ENCODE measurements around the gene QSOX2. TPM values are rescaled to one million over a fixed set of nuclear protein-coding genes. Genes with fewer than 3 reads are reported as not detected.

Gene QSOX2
- polyA plus RNA-seq, 4 donors = 1.4 to 11.0 (median 4.3) TPM

DNA sequence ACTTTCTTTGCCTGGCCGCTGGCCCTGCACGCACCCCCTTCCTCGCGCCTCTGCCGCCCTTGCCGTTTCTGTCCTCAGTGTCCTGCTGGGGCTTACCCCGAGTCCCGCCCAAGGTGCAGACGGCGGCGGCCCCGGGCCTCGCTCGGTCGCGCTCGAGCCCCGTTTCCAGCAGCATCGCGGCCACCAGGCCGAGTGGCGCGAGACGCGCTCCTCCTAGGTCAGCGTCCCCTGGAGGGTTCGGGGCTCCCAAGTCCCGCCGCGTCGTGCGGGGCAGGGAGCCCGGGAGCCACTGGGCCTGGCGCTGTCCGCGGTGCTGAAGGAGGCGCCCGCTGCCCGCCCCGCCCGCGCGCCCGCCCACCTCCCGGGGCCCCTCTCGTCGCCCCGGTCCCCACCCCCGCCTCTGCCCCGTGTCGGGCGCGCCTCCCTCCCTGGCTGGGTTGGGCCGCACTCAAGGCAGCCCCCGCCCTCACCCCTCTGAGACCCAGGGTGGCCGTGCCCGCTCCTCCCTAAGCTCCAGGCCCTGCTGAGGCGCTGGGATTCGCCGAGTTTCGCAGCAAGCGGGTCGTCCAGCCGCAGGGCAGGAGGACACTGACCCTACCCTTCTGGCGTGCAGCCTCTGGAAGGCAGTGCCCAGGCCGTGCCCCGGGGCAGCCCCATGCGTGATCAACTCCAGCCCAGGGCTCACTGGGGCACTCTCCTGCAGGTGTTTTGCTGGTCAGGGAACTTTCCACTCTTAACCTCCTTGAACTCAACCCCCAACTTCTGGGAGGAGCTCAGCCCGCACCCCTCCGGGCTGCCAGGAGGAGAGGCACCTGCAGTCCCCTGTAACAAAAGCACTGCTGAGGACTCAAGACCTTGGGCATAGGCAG, 40.5 kb downstream of the QSOX2 start, which contains the start of gene LHX3:
LHX3 (minus strand) TSS at position 291 of the 869 bp plus-strand sequence; CDS start at position 175, 116 bp downstream.
- Histone ChIP-seq H3K9me3 (ENCODE audit: control insufficient read depth in 2 of 2, insufficient read depth in 1 of 2, low read depth in 1 of 2, low read length in 1 of 2) (no peaks in the 10 kb centered on the region), H3K27ac (ENCODE audit: low read depth in 1 of 3, low read length in 2 of 3) (no peak within 1 kb of the TSS), H3K27me3 (ENCODE audit: control insufficient read depth in 3 of 3, insufficient read depth in 3 of 3, low read length in 3 of 3) (peaks cover 25 to 45% (median 33%) of the 10 kb centered on the region in 3 donors), H3K36me3 (ENCODE audit: control insufficient read depth in 3 of 3, insufficient read depth in 2 of 3, low read depth in 1 of 3, low read length in 3 of 3) (peaks cover 3 to 31% (median 3%) of the 10 kb centered on the region in 3 donors), H3K4me1 (ENCODE audit: control insufficient read depth in 3 of 3, insufficient read depth in 2 of 3, low read depth in 1 of 3, low read length in 2 of 3) (no peaks in the 10 kb centered on the region), H3K4me3 (ENCODE audit: low read depth in 1 of 3, low read length in 3 of 3) (no peak within 1 kb of the TSS)
- DNase-seq = peak in 1 of 2 donors; percentile 61
- 9 to 20% (median 18%) methylated on average over 52 to 70 of the region's 70 CpGs for WGBS, 3 donors
- no peak for FAIRE-seq

DNA sequence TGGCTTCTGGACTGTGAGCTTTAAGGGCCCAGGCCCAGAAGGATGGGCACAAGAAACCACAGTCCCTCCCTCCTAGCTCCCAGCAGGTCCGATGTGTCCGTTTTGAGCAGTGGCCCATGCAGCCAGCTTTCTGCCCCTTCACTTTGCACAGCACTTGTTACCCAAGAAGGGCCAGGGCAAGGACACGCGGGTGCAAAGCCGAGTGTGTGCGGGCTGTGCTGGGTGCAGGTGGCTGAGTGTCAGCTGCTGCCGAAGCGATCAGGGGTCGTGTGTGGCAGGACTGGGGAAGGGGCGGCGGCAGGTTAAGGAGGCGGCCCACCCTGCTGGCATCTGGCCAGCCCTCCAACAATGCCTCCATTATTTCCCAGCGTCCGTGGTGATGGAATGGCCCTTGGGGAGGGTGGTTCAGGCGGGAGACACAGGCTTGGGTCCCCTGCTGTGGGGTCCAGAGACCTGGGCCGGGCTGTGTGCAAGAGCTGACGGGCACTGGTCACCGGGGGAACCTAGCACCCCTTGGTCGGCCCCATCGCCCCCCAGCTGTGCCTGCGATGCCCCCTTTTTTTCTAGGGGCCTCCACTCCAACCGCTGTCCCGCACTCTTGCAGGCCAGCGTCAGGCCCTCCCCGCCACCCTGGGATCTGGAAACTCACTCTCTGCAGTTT, 41.3 kb downstream of the QSOX2 start:
- DNase-seq = no peak
- Histone ChIP-seq H3K27ac (ENCODE audit: low read depth in 1 of 3, low read length in 2 of 3) (no peak overlapping the region), H3K4me1 (ENCODE audit: control insufficient read depth in 3 of 3, insufficient read depth in 2 of 3, low read depth in 1 of 3, low read length in 2 of 3) (no peaks in the 10 kb centered on the region), H3K4me3 (ENCODE audit: low read depth in 1 of 3, low read length in 3 of 3) (no peak overlapping the region), H3K9me3 (ENCODE audit: control insufficient read depth in 2 of 2, insufficient read depth in 1 of 2, low read depth in 1 of 2, low read length in 1 of 2) (no peaks in the 10 kb centered on the region), H3K36me3 (ENCODE audit: control insufficient read depth in 3 of 3, insufficient read depth in 2 of 3, low read depth in 1 of 3, low read length in 3 of 3) (peaks cover 3 to 23% (median 3%) of the 10 kb centered on the region in 3 donors), H3K27me3 (ENCODE audit: control insufficient read depth in 3 of 3, insufficient read depth in 3 of 3, low read length in 3 of 3) (peaks cover 31 to 53% (median 40%) of the 10 kb centered on the region in 3 donors)
- 53 to 56% (median 54%) methylated on average over 25 of the region's 25 CpGs for WGBS, 3 donors
- no peak for FAIRE-seq

DNA sequence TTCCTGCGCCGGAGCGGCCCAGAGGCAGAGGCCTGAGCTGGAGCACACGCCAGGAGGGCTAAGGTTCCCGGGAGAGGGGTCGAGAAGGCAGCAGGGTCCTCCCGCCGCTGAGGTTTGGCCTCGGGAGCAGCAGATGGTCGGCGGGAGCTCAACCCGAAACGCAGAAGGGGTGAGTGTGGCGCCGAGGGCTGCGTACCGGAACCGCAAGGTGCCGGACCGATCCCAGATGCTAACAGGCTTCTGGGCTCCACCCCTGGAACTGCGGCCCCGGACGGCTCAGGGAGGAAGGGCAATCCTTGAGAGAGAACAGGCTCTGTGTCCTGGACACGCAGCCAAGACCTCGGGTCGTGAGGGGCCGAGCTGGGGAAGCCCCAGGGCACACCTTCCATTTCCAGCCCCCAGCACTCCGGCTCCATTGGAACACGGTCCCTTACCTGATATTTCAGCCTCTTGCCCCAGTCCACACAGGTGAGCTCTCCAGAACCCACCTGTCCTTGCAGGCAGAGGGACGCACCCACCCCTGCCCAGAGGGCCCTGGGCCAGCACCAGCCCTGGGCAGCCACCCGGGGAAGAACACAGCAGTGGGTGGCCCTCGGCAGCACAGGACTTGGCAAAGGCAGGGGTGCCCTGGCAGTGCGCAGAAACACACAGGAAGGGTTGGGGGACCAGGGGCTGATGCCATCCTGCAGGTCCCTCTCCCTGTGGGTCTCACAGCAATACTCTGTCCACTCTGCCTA, 42.0 kb downstream of the QSOX2 start:
- Histone ChIP-seq H3K27me3 (ENCODE audit: control insufficient read depth in 3 of 3, insufficient read depth in 3 of 3, low read length in 3 of 3) (peaks cover 38 to 55% (median 42%) of the 10 kb centered on the region in 3 donors), H3K9me3 (ENCODE audit: control insufficient read depth in 2 of 2, insufficient read depth in 1 of 2, low read depth in 1 of 2, low read length in 1 of 2) (no peaks in the 10 kb centered on the region), H3K36me3 (ENCODE audit: control insufficient read depth in 3 of 3, insufficient read depth in 2 of 3, low read depth in 1 of 3, low read length in 3 of 3) (peaks cover 0 to 16% (median under 1%) of the 10 kb centered on the region in 3 donors), H3K4me1 (ENCODE audit: control insufficient read depth in 3 of 3, insufficient read depth in 2 of 3, low read depth in 1 of 3, low read length in 2 of 3) (no peaks in the 10 kb centered on the region), H3K4me3 (ENCODE audit: low read depth in 1 of 3, low read length in 3 of 3) (no peak overlapping the region), H3K27ac (ENCODE audit: low read depth in 1 of 3, low read length in 2 of 3) (no peak overlapping the region)
- no peak for DNase-seq
- FAIRE-seq = no peak
- WGBS, 3 donors = 22 to 27% (median 26%) methylated on average over 30 to 33 of the region's 33 CpGs

DNA sequence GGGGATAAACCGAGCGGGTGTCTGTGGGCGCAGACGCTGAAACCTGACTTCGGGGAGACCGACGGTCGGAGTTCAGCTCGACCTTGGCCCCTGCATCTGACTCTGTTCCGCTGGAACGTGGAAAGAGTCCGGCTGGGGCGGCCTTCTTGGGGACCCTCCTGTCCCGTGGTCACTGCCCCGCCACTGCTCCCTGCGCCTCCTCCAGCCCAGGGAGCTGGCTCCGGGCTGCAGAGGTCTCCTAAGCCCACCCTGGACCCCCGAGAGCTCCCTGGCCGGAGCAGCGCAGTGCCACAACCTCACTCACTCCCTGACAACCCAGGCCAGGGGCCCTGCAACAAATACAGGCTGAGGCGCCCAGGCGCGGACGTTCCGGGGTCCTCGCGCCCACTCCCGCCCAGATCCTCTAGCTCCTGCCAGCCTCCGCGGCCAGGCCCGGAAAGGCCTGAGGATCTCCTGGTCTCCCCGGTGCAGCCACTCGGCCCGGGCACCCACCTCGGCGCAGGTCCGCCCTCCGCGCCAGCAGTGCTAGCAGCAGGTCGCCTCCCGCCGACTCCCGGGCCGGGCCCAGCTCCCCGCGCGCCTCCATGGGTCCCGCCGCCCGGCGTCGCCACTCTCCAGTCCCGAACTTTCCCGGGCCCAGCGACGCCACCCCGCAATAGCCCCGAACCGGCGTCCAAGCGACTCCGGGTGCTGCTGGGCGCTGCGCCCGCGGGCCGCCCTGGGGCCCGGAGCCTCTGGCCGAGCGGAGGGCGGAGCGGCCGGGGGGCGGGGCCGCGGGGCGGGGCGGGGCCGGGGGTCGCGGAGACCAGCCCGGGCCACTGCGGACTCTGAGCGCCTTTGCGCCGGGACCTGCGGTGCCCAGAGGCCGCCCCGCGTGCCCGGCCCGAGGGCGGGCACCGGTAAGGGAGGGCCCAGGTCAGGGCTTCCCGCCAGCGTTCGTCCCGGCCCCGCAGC, 42.9 kb downstream of the QSOX2 start:
- FAIRE-seq (no peak), DNase-seq (no peak)
- Histone ChIP-seq H3K27me3 (ENCODE audit: control insufficient read depth in 3 of 3, insufficient read depth in 3 of 3, low read length in 3 of 3) (peaks cover 45 to 63% (median 50%) of the 10 kb centered on the region in 3 donors), H3K27ac (ENCODE audit: low read depth in 1 of 3, low read length in 2 of 3) (no peak overlapping the region), H3K4me1 (ENCODE audit: control insufficient read depth in 3 of 3, insufficient read depth in 2 of 3, low read depth in 1 of 3, low read length in 2 of 3) (no peaks in the 10 kb centered on the region), H3K4me3 (ENCODE audit: low read depth in 1 of 3, low read length in 3 of 3) (no peak overlapping the region), H3K36me3 (ENCODE audit: control insufficient read depth in 3 of 3, insufficient read depth in 2 of 3, low read depth in 1 of 3, low read length in 3 of 3) (peaks cover 0 to 12% (median 0%) of the 10 kb centered on the region in 3 donors), H3K9me3 (ENCODE audit: control insufficient read depth in 2 of 2, insufficient read depth in 1 of 2, low read depth in 1 of 2, low read length in 1 of 2) (no peaks in the 10 kb centered on the region)
- 13 to 30% (median 22%) methylated on average over 59 to 99 of the region's 99 CpGs for WGBS, 3 donors

DNA sequence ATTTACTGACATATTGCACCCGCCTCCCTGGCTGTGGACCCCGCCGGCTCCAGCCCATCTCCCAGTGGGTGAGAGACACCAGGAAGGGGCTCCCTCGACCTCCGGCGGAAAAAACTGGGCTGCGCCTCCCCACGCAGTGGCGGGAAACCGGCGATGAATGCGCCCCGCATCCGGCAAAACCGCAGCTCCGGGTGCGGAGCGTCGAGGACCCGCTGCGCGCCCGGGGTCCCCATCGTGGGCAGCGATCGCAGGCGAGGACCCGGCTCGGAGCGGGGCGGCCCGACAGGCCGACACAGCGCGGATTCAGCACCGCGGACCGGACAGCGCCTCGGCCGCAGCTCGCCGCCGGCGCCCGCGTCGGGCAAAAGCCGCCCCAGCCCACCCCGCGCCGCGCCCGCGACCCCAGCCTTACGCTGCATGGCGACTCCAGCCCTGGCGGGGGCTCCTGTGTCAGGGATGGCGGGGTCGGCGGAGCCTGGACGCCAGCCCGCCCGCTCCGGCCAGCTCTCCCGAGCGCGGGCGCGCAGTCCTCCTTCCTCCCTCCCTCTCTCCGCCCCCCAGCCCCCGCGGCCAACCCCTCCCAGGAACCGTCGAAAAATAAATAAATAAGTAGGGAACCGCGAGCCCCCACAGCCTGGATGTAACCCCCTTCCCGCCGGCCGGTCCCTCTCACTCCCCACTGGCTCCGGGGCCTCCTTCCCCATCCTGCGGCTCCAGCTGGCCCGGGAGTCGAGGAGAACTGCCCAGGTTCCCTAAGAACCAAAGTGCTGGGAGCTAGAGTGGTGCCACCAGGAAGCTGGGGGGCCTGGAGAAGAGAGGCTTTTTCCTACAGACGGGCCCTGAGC, 43.8 kb downstream of the QSOX2 start:
- DNase-seq = peak in 1 of 2 donors; percentile 59
- FAIRE-seq = no peak
- H3K4me1 ChIP-seq (ENCODE audit: control insufficient read depth in 3 of 3, insufficient read depth in 2 of 3, low read depth in 1 of 3, low read length in 2 of 3) = no peaks in the 10 kb centered on the region
- H3K36me3 ChIP-seq (ENCODE audit: control insufficient read depth in 3 of 3, insufficient read depth in 2 of 3, low read depth in 1 of 3, low read length in 3 of 3) = peaks cover 0 to 8% (median 0%) of the 10 kb centered on the region in 3 donors
- no peak overlapping the region for H3K4me3 ChIP-seq (ENCODE audit: low read depth in 1 of 3, low read length in 3 of 3)
- H3K9me3 ChIP-seq (ENCODE audit: control insufficient read depth in 2 of 2, insufficient read depth in 1 of 2, low read depth in 1 of 2, low read length in 1 of 2) = no peaks in the 10 kb centered on the region
- peaks cover 52 to 72% (median 57%) of the 10 kb centered on the region in 3 donors for H3K27me3 ChIP-seq (ENCODE audit: control insufficient read depth in 3 of 3, insufficient read depth in 3 of 3, low read length in 3 of 3)
- H3K27ac ChIP-seq (ENCODE audit: low read depth in 1 of 3, low read length in 2 of 3) = no peak overlapping the region
- WGBS, 3 donors = 9 to 24% (median 18%) methylated on average over 43 to 85 of the region's 85 CpGs

DNA sequence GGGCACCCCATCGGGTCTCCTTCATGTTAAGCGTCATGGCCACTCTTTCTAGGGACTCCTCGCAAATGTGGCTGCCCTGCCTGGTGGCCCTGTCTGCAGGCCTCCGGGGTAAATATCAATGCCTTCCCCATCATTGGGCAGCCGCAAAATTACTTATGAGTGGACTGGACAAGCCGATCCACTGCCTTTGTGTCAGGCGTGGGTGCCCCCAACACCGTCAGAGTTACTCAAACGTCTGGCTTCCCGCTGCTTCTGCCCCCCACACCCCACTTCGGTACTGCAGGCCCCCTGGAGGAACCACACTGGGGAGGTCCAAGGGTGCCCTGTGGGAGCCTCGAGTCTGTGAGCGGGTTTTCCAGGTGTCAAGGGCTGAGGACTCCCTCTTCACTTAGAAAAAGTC, 44.4 kb downstream of the QSOX2 start:
- FAIRE-seq (no peak), DNase-seq (no peak)
- WGBS, 3 donors = 59 to 60% (median 60%) methylated on average over 13 of the region's 13 CpGs
- no peak overlapping the region for H3K4me3 ChIP-seq (ENCODE audit: low read depth in 1 of 3, low read length in 3 of 3)
- H3K27ac ChIP-seq (ENCODE audit: low read depth in 1 of 3, low read length in 2 of 3) = no peak overlapping the region
- no peaks in the 10 kb centered on the region for H3K4me1 ChIP-seq (ENCODE audit: control insufficient read depth in 3 of 3, insufficient read depth in 2 of 3, low read depth in 1 of 3, low read length in 2 of 3)
- peaks cover 52 to 79% (median 63%) of the 10 kb centered on the region in 3 donors for H3K27me3 ChIP-seq (ENCODE audit: control insufficient read depth in 3 of 3, insufficient read depth in 3 of 3, low read length in 3 of 3)
- H3K36me3 ChIP-seq (ENCODE audit: control insufficient read depth in 3 of 3, insufficient read depth in 2 of 3, low read depth in 1 of 3, low read length in 3 of 3) = peaks cover 0 to 5% (median 0%) of the 10 kb centered on the region in 3 donors
- H3K9me3 ChIP-seq (ENCODE audit: control insufficient read depth in 2 of 2, insufficient read depth in 1 of 2, low read depth in 1 of 2, low read length in 1 of 2) = no peaks in the 10 kb centered on the region

DNA sequence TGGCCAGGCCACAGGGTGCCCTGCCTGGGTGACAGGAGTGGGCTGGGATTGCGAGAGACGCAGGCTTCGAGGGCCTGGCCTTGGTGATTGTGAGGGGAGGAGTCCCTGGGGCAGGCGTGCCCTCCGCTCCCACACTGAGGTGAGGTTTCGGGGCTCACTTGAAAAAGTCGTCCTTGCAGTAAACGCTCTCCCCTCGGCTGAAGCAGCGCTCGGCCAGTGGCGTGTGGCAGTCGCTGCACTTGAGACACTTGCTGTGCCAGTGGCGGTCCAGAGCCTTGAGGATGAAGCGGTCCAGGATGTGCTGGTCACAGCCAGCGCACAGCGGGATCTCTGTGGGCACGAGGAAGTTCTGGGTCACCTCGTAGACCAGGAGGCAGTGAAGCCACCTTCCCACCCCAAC, 45.2 kb downstream of the QSOX2 start:
- FAIRE-seq = no peak
- H3K4me3 ChIP-seq (ENCODE audit: low read depth in 1 of 3, low read length in 3 of 3) = no peak overlapping the region
- WGBS, 3 donors = 60 to 65% (median 61%) methylated on average over 17 to 19 of the region's 19 CpGs

More for the DNA sequence above, 45.2 kb downstream of the QSOX2 start:
- no peak for DNase-seq
- H3K27me3 ChIP-seq (ENCODE audit: control insufficient read depth in 3 of 3, insufficient read depth in 3 of 3, low read length in 3 of 3) = peaks cover 55 to 83% (median 68%) of the 10 kb centered on the region in 3 donors
- no peak overlapping the region for H3K27ac ChIP-seq (ENCODE audit: low read depth in 1 of 3, low read length in 2 of 3)
- H3K36me3 ChIP-seq (ENCODE audit: control insufficient read depth in 3 of 3, insufficient read depth in 2 of 3, low read depth in 1 of 3, low read length in 3 of 3) = peaks cover 0 to under 1% (median 0%) of the 10 kb centered on the region in 3 donors
- H3K9me3 ChIP-seq (ENCODE audit: control insufficient read depth in 2 of 2, insufficient read depth in 1 of 2, low read depth in 1 of 2, low read length in 1 of 2) = no peaks in the 10 kb centered on the region
- H3K4me1 ChIP-seq (ENCODE audit: control insufficient read depth in 3 of 3, insufficient read depth in 2 of 3, low read depth in 1 of 3, low read length in 2 of 3) = no peaks in the 10 kb centered on the region

Measured in small intestine (tissue), 7 donors.